ENCODE results near the gene TNRC18.
"Not testable (repeated sequence)": the region's sequence is repeated elsewhere in the genome, so short reads cannot be mapped to it uniquely, and the experiment has no call there.

The TNRC18 gene

DNA sequence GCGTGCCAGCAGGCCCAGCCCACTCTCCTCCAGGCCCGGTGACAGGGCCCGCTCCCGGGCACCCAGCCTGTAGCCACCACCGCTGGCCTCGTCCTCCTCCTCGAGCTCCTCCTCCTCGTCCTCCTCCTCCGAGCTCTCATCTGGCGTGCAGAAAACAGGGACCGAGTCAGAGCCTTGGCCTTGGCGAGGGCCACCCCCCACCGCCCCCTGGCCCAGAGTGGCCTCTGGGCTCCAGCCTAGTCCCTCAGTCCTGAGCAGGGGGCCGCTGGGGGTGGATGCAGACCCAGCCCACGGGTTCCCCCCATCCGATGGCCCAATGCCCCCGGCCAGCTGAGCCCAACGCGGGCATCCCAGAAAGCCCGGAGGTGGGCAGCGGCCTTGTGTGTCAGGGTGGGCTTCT lies 78.0 kb downstream of the TNRC18 start:
- no peak for DNase-seq

DNA sequence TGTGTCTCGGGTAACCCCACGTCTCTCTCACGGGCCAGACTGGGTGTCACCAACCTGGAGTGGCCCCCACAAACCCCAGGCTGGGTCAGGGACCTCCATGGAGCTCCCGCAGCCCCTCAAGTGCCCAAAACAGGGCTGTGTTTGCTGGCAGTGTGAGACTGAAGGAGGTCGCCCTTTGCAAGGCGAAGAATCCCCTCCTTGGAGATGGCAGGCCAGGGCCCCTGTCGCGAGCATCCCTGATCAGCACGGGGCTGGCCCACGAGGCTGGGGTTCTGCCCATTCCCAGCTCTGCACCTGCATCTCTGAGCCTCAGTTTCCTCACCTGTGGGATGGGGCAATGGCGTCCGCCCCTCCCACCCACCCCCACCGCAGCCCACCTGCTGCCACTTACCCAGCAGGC lies 78.5 kb downstream of the TNRC18 start:
- no peak for DNase-seq

DNA sequence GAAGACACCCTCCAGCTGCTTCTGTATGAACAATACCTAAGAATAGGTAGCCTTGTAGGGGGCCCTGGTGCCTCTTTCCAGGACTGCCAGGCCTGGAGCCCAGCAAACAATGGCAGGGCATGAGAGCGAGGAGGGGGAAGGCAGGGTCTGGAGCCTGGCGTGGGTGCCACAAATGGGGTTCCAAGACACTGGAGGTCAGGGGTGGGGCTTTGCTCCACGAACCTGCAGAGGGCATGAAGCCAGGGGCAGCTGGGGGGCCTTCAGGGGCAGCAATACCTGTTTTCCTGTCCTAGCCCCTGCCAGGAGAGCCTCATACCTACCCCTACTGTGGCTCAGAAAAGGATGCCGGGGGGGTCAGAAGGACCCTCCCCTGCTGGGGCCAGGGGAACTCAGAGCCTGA lies 79.3 kb downstream of the TNRC18 start:
- no peak for DNase-seq

DNA sequence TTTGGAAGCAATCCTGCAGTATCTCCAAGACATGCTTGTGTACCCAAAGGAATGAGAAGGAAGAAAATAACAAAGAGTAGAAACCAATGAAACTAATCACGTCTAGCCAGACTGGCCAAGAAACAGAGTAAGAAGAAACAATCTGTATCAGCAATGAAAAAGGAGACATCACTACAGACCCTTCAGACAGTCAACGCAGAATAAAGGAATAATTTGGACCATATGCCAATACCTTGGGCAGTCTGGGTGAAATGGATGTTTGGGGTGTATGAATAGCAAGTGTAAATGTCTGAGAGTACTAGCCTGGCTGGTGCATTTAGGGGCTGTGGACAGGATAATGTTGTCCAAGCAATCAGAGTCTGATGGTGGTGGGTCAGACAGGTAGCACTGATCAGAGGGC lies 79.8 kb downstream of the TNRC18 start:
- no peak for DNase-seq

DNA sequence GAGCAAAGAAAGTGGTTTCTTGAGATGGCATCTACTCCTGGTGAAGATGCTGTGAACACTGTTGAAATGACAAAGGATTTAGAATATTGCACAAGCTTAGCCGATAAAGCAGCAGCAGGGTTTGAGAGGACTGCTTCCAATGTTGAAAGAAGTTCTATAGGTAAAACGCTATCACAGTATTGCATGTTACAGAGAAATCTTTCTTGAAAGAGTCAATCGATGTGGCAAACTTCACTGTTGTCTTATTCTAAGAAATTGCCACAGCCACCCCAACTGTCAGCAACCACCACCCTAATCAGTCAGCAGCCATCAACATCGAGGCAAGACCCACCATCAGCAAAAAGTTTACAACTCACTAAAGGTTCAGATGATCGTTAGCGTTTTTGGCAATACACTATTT lies 81.0 kb downstream of the TNRC18 start:
- DNase-seq = no peak

GRCh38 chr7:5339955-5340354 lies 83.7 kb downstream of the TNRC18 start:
- DNase-seq = no peak

DNA sequence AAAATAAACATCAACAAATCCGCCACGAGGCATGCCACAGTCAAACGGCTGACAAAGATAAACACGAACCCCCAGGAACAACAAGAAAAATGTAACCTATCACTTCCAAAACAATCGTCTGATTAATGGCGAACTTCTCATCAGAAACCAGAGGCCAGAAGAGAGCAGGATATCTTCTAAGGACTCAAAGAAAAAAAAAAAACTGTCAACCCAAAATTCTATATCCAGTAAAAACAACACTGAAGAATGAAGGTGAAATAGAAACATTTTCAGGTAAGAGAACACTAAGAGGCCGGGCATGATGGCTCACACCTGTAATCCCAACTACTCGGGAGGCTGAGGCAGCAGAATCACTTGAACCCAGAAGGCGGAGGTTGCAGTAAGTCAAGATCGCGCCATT lies 86.6 kb downstream of the TNRC18 start:
- DNase-seq = no peak

GRCh38 chr7:5334671-5335070 lies 89.0 kb downstream of the TNRC18 start:
- no peak for DNase-seq

GRCh38 chr7:5333121-5334045 lies 90.3 kb downstream of the TNRC18 start:
- DNase-seq = no peak

DNA sequence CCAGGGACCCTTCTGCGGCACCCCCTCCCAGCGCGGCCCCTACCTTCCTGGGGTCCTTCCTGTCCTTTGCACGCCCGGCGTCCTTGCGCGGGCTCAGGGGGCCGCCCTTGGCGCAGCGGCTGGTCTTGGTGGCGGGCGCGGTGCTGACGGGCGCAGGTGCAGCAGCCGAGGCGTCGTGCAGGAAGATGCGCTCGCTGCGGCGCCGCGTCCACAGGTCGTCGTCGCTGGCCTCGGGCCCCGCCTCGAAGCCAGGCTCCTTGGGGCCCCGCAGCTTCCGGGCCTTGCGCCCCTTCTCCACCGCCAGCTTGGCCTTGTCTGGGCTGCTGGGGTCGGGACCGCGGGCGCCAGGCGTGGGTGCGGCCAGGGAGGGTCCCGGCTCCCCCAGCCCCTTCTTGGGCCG lies 91.1 kb downstream of the TNRC18 start:
- no peak for DNase-seq

GRCh38 chr7:5330288-5330687 lies 93.3 kb downstream of the TNRC18 start:
- DNase-seq = no peak

- DNase-seq = no peak
These were observed 98.7 kb downstream of the TNRC18 start for GRCh38 chr7:5324961-5325360.

- DNase-seq = not testable (repeated sequence)
These were observed 99.5 kb downstream of the TNRC18 start for GRCh38 chr7:5323800-5324781.

- DNase-seq = no peak
These were observed 100.8 kb downstream of the TNRC18 start for GRCh38 chr7:5322621-5323410.

GRCh38 chr7:5320802-5321396 lies 102.7 kb downstream of the TNRC18 start:
- DNase-seq = no peak

- DNase-seq = no peak
These were observed 103.2 kb downstream of the TNRC18 start for GRCh38 chr7:5320391-5320790.

GRCh38 chr7:5318613-5319012 lies 105.0 kb downstream of the TNRC18 start:
- DNase-seq = not testable (repeated sequence)

- DNase-seq = no peak
These were observed 107.9 kb downstream of the TNRC18 start for GRCh38 chr7:5315761-5316160.

DNA sequence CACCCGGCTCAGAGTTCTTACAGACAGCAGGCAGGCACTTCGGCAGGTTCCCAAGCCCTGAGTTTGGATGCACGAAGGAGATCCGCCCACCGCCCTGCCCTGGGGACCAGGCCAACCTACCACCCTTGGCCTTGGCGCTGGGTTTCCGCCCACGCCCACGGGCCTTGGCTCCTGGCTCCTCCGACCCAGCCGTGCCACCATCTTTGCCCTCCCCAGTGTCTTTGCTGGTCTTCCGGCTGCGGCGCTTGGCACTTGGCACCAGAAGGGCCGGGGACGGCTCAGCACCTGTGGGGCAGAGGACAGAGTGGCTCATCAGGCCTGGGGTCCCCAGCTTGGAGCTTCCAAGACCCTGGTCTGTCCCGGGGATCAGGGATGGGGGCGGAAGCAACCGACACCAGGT lies 108.8 kb downstream of the TNRC18 start:
- DNase-seq = no peak

DNA sequence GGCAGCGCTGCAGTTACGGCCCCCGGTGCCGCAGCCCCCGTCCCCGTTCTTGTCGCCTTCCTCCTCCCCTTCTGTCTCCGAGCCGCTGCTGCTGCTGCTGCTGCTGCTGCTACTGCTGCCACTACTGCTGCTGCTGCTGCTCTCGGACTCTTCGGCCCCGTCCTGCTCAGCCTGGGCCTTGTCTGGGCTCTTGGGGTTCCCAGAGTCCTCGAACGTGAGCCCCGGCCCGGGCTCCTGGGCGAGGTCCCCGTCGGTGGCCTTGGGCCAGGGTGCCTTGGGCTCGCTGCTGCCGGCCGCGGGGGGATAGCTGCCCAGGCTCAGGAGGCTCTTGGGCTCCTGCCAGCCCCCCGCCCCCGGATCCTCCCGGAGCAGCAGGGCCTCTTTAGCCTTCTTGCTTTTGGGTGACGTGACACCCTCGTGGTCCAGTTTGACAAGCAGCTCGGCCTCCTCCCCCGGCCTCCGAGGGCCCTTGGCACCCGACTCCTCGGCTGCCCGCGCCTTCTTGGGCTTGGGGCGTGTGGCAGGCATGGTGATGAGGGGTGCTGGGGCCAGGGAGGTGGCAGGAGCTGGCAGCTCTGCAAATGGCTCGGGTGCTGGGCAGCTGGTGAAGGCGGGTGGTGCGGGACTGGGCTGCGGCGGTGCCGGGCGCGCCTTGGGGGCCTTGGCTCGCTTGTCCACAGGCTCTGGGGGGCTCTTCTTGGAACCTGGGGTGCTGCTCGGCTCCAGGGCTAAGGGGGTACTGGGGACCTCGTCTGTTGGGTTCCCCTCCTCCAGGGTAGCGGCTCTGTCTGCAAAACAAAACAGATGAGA lies 110.4 kb downstream of the TNRC18 start:
- DNase-seq = not testable (repeated sequence)

- not testable (repeated sequence) for DNase-seq
These were observed 111.2 kb downstream of the TNRC18 start for GRCh38 chr7:5312276-5313070.

Measured in right forelimb (tissue), 1 donor.